Measurements from ENCODE around the gene NPW. TPM values are rescaled to one million over a fixed set of nuclear protein-coding genes. Genes with fewer than 3 reads are reported as not detected.

Gene NPW
- total and polyA plus RNA-seq, 2 of the 8 experiments (the other 6 are each of a cell fraction or from before 2014, with no cell fraction given) = 4.0 to 10.3 TPM

GRCh38 chr16:2031081-2031577 lies 11.5 kb downstream of the NPW start:
- H3K79me2 ChIP-seq (ENCODE audit: control insufficient read depth in 1 of 2, insufficient read depth in 2 of 2, low read length in 2 of 2) = no peaks in the 10 kb centered on the region
- H3K4ac ChIP-seq (replicated peaks; ENCODE audit: insufficient read length, low read depth, low read length) = no peak overlapping the region
- TF ChIP-seq TEAD4 (IDR thresholded peaks at IDR 0.05; ENCODE audit: low read depth, low read length) = no peak
- no peak for TF ChIP-seq RXRA (IDR thresholded peaks at IDR 0.05; ENCODE audit: insufficient read depth, low read depth, low read length)
- TF ChIP-seq NRF1 (IDR thresholded peaks at IDR 0.05; ENCODE audit: low read depth, low read length) = no peak
- TF ChIP-seq JUND (IDR thresholded peaks at IDR 0.05; ENCODE audit: low read length) = no peak
- TF ChIP-seq E2F6 (IDR thresholded peaks at IDR 0.05) = no peak
- no peak for TF ChIP-seq ZNF274 (IDR thresholded peaks at IDR 0.05; ENCODE audit: borderline replicate concordance, extremely low read depth, low read length)
- no peak overlapping the region for H2BK20ac ChIP-seq (ENCODE audit: low read length)
- no peak overlapping the region for H3K27ac ChIP-seq (ENCODE audit: low read depth, low read length)
- H4K5ac ChIP-seq (ENCODE audit: insufficient read length, low read depth, low read length) = no peak overlapping the region
- H3K23me2 ChIP-seq (ENCODE audit: low read depth, low read length) = peaks cover 7% of the 10 kb centered on the region; the same call in 1 of the 2 replicates
- CTCF ChIA-PET (ENCODE audit: partially characterized antibody) = interaction anchor here (1.0 to 2.3 kb wide), 7 partner anchors 10 to 60 kb away, joined by 3 to 9 read pairs (median 5); partner anchors contain the start of genes NPW, NTHL1 and TSC2
- peaks cover 0 to 11% of the 10 kb centered on the region in 2 experiments for H4K20me1 ChIP-seq (replicated peaks in 1 of 2; ENCODE audit: control insufficient read depth in 1 of 2, insufficient read depth in 2 of 2, low read length in 2 of 2)
- H3K4me3 ChIP-seq (ENCODE audit: extremely low read depth in 1 of 4, insufficient read depth in 2 of 4, low read depth in 3 of 4, low read length in 4 of 4) = no peak overlapping the region
- no peak overlapping the region for H3K56ac ChIP-seq (replicated peaks; ENCODE audit: insufficient read length, low read depth, low read length)
- H3K23ac ChIP-seq (ENCODE audit: insufficient read length) = no peak overlapping the region
- H2AFZ ChIP-seq (ENCODE audit: low read length) = no peak overlapping the region
- H4K91ac ChIP-seq (replicated peaks; ENCODE audit: insufficient read length, low read length) = no peak overlapping the region
- H4K8ac ChIP-seq (ENCODE audit: extremely low read depth, insufficient read depth, low read length) = no peak overlapping the region
- DNase-seq (ENCODE audit: low read depth in 1 of 2, low spot score in 2 of 2) = no peak
- H3K18ac ChIP-seq (ENCODE audit: extremely low read depth, low read length) = no peak overlapping the region
- H3K9me3 ChIP-seq (ENCODE audit: insufficient read depth in 2 of 2, low read depth in 1 of 2, low read length in 1 of 2) = no peaks in the 10 kb centered on the region
- no peak overlapping the region for H3K4me2 ChIP-seq (ENCODE audit: insufficient read depth in 1 of 2, low read depth in 2 of 2, low read length in 2 of 2)
- no peak overlapping the region for H2BK120ac ChIP-seq (replicated peaks; ENCODE audit: low read depth, low read length)
- H3K4me1 ChIP-seq (replicated peaks in 1 of 4; ENCODE audit: control insufficient read depth in 3 of 4, insufficient read depth in 4 of 4, low read length in 3 of 4) = peaks cover 0 to 8% (median 5%) of the 10 kb centered on the region in 4 experiments; a peak in 5 of 7 replicates
- H2BK15ac ChIP-seq (ENCODE audit: low read length) = no peak overlapping the region
- H3K27me3 ChIP-seq (replicated peaks in 1 of 4; ENCODE audit: control insufficient read depth in 3 of 4, extremely low read depth in 1 of 4, insufficient read depth in 3 of 4, low read length in 3 of 4) = peaks cover 0 to 17% (median 15%) of the 10 kb centered on the region in 4 experiments; a peak in 5 of 7 replicates
- FAIRE-seq = no peak
- no peak overlapping the region for H2BK5ac ChIP-seq (ENCODE audit: low read depth, low read length)
- WGBS, 2 experiments (ENCODE audit: extremely low coverage in 1 of 2, insufficient coverage in 1 of 2, insufficient read length in 1 of 2, insufficient replicate concordance in 2 of 2, low coverage in 1 of 2, low lambda C conversion rate in 2 of 2, missing lambda C conversion rate in 1 of 2) = 96% methylated on average over 10 of the region's 11 CpGs; no CpG with 5 or more reads in 1 of the 2 experiments
- POLR2A ChIA-PET (ENCODE audit: partially characterized antibody) = interaction anchor here (0.8 to 0.9 kb wide), 2 partner anchors 66 to 120 kb away, joined by 3 read pairs; partner anchors contain the start of gene RPS2
- H3K79me1 ChIP-seq (ENCODE audit: low read depth, low read length) = no peaks in the 10 kb centered on the region
- H2BK12ac ChIP-seq (ENCODE audit: low read depth, low read length) = no peak overlapping the region
- no peak overlapping the region for H3K9ac ChIP-seq (replicated peaks in 1 of 4; ENCODE audit: extremely low read depth in 1 of 4, low read depth in 3 of 4, low read length in 3 of 4)
- no peak overlapping the region for H3K14ac ChIP-seq (ENCODE audit: insufficient read length)
- H3K36me3 ChIP-seq (ENCODE audit: control insufficient read depth in 2 of 4, insufficient read depth in 4 of 4, low read length in 3 of 4) = no peaks in the 10 kb centered on the region
- H2AK5ac ChIP-seq (ENCODE audit: low read depth, low read length) = no peak overlapping the region
